ENCODE data around the gene RABGAP1L. TPM values are rescaled to one million over a fixed set of nuclear protein-coding genes. Genes with fewer than 3 reads are reported as not detected.

RABGAP1L gene
- total and polyA plus RNA-seq, 2 donors (not counting 3 experiments of a cell fraction or from before 2014, with no cell fraction given), result 6.4 to 22.2 TPM

- intact Hi-C loops (cut with micrococcal nuclease), result loop anchor here (1.0 to 10.0 kb wide), 5 partner anchors 58 to 444 kb away; partner anchors contain the start of genes CENPL, DARS2, KLHL20 and RC3H1
- Histone ChIP-seq H3K27ac (ENCODE audit: insufficient read depth, low read depth, low read length) (no peak overlapping the region), H3K4me3 (replicated peaks in 1 of 3; ENCODE audit: insufficient read depth in 1 of 3, low read depth in 1 of 3, low read length in 3 of 3) (peak overlapping the region; percentile 77 to 91 (median 81)), H3K9ac (replicated peaks; ENCODE audit: extremely low read depth, insufficient read depth, low read length) (peak overlapping the region; percentile 64), H3K36me3 (ENCODE audit: control insufficient read depth in 2 of 2, extremely low read depth in 1 of 2, insufficient read depth in 2 of 2, low read length in 2 of 2) (no peaks in the 10 kb centered on the region), H3K27me3 (ENCODE audit: control insufficient read depth in 2 of 2, insufficient read depth in 2 of 2, low read length in 2 of 2) (no peaks in the 10 kb centered on the region), H3K9me1 (replicated peaks; ENCODE audit: control insufficient read depth, extremely low read depth, insufficient read depth, low read length) (no peaks in the 10 kb centered on the region), H2AFZ (ENCODE audit: low read depth, low read length) (peak overlapping the region; percentile 81), H3K4me1 (ENCODE audit: control insufficient read depth, extremely low read depth, insufficient read depth, low read length) (peaks cover 8% of the 10 kb centered on the region), H3K9me3 (replicated peaks; ENCODE audit: control insufficient read depth, insufficient read depth, low read length) (no peaks in the 10 kb centered on the region), H4K20me1 (replicated peaks; ENCODE audit: control insufficient read depth, extremely low read depth, insufficient read depth, low read length) (no peaks in the 10 kb centered on the region), H3K4me2 (ENCODE audit: insufficient read depth, low read length) (peak overlapping the region; percentile 79), H3K79me2 (ENCODE audit: control insufficient read depth, insufficient read depth, low read length) (peaks cover 2% of the 10 kb centered on the region)
- DNase-seq (ENCODE audit: low read depth, low spot score) (no peak), FAIRE-seq (no peak)
- ChIA-PET CTCF (interaction anchor here (1.0 kb wide), 1 partner anchor 59 kb away, joined by 3 read pairs; no protein-coding TSS in a partner anchor), POLR2A (no interaction called here)
- TF ChIP-seq EZH2 (IDR thresholded peaks at IDR 0.05; ENCODE audit: borderline replicate concordance, low read depth, low read length, severe bottlenecking) (no peak), MAX (IDR thresholded peaks at IDR 0.05; ENCODE audit: insufficient read depth, insufficient read length) (no peak), JUN (IDR thresholded peaks at IDR 0.05; ENCODE audit: borderline replicate concordance, insufficient read depth, insufficient read length, low read depth) (no peak), GATA2 (IDR thresholded peaks at IDR 0.05; ENCODE audit: insufficient read depth, insufficient read length, low read depth, low read length) (no peak), POLR2A (IDR thresholded peaks at IDR 0.05; ENCODE audit: low read depth, low read length) (no peak), POLR2AphosphoS5 (IDR thresholded peaks at IDR 0.05; ENCODE audit: insufficient read depth, low read depth, low read length) (no peak), MYC (IDR thresholded peaks at IDR 0.05; ENCODE audit: low read depth, low read length) (no peak), CTCF (IDR thresholded peaks at IDR 0.05; ENCODE audit: extremely low read depth in 1 of 2, insufficient read depth in 1 of 2, low read depth in 1 of 2, low read length in 2 of 2) (no peak), FOS (IDR thresholded peaks at IDR 0.05; ENCODE audit: borderline replicate concordance, insufficient read depth, low read length) (no peak)
- no TSS peak for BruUV-seq (replicated peaks)
- dilution Hi-C loops (cut with MboI; ENCODE audit: extremely low pct_ligation_motif_present, low sequenced_read_pairs), result no loop called here
These were observed 511 bp upstream of the RABGAP1L start for GRCh38 chr1:174158767-174159251.

Data from endothelial cell of umbilical vein (primary cell).